ENCODE measurements around the gene ZFP2.
A peak's percentile ranks its signal among the peaks of the same experiment; 100 is the strongest.
"Not testable (repeated sequence)": the region's sequence is repeated elsewhere in the genome, so short reads cannot be mapped to it uniquely, and the experiment has no call there.

ZFP2 gene

DNA sequence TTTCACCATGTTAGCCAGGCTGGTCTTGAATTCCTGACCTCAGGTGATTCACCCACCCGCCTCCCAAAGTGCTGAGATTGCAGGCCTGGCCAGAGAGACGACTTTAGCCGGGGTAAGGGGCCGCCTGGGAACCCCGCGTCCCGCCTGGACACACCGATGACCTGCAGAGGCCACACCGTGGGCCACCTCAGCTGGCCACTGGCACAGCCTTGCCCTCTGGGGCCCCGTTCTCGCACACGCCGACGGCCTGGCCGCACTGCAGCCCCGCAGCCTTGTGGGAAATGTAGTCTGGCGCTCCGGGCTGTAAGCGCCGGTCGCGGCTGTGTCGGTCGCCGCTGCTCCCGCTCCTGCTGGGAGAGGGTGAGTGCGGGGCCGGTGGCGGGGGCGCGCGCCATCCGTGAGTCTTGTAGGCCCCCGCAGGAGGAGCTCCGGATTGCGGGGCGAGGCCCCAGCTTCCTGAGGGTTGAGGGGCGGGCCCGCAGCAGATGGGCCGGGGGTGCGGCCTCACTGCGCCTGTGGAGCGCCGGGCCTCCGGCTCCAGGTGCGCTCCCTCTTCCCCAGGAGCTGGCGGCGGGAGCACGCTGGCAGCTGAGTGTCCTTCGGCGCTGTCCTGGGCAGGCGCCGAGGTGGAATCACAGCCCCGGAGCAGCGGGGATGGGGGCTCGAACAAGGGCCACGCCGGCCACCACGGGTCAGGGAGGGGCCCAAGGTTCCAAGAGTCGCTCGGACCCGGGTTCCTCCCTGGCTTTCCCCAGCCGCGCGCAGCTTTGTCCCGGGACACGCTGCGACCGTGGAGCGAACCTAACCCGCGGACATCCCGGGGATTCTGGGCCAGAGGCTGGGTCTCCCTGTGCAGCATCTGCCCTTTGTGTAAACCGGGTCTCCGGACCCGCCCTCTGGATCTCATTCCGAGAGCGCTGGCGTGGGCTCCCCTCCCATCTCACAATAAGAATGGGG lies at the start of gene ZFP2:
TSS of gene ZFP2 (plus strand) at position 299 of the 957 bp plus-strand sequence. CDS start 35,401 bp downstream, outside the sequence.
- no peak for DNase-seq (ENCODE audit: low read depth in 2 of 2)

DNA sequence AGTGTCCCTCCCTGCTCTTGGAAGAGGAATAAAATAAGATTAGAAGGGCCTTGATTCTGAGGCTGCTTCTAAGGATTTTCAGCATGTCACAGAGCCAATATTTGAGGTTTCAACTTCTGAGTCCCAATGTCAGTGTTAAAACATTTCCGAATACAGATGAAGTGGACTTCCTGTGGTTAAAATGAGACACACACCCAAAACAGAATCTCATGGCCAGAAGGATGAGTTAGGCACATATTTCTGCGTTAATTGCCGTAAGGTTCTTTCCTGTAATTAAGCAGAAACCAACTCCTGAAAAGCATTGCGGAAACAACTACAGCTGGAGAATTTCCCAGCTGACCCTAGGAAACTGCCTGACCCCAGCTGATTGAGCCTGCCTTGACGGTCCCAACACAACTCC lies 46.4 kb upstream of the ZFP2 start:
- DNase-seq (ENCODE audit: low read depth in 2 of 2), result no peak

GRCh38 chr5:178851951-178852350 lies 43.8 kb upstream of the ZFP2 start:
- no peak for DNase-seq (ENCODE audit: low read depth in 2 of 2)

DNA sequence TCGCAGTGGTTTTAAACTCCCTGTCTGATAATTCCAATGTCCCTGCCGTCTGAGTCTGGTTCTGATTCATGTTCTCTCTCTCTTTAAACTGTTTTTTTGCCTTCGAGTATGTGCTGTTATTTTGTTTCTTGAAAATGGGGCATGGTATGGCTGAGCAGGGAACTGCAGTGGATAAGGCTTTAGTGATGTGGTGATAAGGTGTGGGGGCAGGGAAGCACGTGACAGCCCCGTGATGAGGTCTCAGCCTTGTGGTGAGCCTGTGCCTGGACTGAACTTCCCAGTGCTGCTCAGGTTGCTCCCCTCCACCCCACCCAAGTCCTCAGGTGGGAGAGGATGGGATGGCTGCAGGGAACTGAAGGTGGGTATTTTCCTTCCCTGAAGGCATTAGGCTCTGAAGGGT lies 41.4 kb upstream of the ZFP2 start:
- DNase-seq (ENCODE audit: low read depth in 2 of 2), result no peak

DNA sequence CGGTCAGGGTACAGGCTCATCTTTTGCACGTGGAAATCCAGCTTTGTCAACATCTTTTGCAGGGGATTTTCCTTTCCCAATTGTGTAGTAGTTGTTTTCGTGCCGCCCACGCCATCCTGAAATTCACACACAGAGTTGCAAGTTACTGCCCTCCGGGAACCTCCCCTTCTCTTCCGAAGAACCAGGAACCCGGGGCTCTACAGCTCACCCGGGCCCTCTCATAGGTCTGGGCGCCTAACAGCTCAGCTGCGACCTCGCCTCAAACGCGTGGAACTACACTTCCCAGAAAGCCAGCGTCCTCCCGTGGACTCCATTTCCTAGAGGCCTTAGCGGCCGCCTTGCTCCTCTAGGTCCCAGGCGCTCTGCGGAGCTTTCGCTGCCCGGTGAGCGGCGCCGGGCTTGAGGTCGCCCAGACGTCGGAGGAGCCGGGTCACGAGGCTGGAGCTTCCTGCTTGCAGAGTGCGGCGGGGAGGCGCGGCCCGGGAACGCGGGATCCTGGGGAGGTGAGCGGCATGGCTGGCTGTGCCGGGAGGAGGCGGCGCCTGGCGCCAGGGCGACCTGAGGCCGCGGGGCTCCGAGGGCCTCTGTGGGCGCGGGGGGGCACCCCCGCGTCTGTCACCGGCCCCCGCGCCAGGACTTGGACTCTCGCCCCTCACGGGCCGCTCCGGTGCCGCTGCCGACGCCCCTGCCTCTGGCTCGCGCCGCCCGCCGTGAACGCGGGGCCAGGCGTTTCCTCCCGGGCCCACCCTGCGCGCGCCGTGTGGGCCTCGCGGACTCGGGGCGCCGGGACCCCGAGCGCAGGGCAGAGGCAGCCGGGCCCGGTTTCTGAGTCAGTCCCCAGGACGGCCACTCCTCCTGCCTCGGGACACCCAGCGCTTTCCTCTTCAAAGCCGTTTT lies 35.8 kb upstream of the ZFP2 start, which contains the start of gene ZNF354B:
TSS of gene ZNF354B (plus strand) at position 329 of the 897 bp plus-strand sequence. CDS start 1,095 bp downstream, outside the sequence.
- peak; percentile 36 to 51 for DNase-seq (ENCODE audit: low read depth in 2 of 2)

DNA sequence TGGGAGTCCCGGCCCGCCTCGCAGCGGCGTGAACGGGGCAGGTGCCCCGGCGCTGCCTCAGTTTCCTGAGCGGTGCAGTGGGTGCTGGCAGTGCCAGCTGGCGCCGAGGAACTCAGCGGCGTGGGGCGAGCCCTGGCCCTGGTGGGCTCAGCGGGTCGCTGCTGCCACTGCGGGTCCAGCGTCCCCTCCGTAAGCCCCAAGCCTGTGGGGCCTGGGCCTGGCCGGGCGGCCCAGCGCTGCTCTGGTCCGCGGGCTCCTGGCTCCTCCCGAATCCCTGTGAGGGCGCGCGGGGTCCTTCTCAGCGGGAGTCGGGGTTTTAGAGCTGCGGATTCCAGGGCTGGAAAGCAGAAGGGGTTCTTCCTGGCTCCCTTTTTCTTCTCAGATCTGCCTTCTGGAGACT lies 35.1 kb upstream of the ZFP2 start:
- not testable (repeated sequence) for DNase-seq (ENCODE audit: low read depth in 2 of 2)

- DNase-seq (ENCODE audit: low read depth in 2 of 2), result no peak
Observed at GRCh38 chr5:178861627-178862026, 34.1 kb upstream of the ZFP2 start.

DNA sequence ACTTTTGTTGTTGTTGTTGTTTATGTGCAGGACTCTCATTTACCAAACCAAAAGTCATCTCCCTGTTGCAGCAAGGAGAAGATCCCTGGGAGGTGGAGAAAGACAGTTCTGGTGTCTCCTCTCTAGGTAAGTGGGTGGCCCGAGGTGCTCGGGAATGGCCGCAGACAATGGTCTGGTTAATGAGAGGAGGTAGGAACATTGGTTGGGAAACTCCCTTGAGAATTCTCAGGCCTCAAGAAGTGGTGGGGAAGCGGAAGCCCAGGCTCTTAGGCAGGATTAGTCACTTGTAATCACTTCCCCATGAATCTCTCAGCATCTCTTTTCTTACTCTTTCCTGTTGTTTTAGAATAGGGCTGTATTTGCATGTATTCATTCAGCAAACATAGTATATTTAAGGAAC lies 28.8 kb upstream of the ZFP2 start:
- DNase-seq (ENCODE audit: low read depth in 2 of 2), result no peak

- no peak for DNase-seq (ENCODE audit: low read depth in 2 of 2)
Observed at GRCh38 chr5:178869577-178869976, 26.1 kb upstream of the ZFP2 start.

DNA sequence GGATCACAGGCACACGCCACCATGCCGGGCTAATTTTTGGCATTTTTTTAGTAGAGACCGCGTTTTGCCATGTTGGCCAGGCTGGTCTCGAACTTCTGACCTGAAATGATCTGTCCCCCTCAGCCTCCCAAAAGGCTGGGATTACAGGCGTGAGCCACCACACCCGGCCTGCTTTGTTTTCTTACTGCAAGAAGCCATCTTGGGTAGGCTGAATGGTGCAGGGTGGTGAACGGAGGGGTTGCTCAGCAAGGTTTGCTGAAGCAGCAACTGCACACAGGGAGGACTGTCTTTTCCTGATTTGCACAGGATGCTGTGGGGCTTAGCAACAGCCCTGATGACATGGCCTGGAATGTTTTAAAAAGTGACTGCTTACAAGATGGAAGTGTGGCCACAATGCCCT lies 25.3 kb upstream of the ZFP2 start:
- no peak for DNase-seq (ENCODE audit: low read depth in 2 of 2)

GRCh38 chr5:178872302-178872701 lies 23.4 kb upstream of the ZFP2 start:
- DNase-seq (ENCODE audit: low read depth in 2 of 2), result no peak

DNA sequence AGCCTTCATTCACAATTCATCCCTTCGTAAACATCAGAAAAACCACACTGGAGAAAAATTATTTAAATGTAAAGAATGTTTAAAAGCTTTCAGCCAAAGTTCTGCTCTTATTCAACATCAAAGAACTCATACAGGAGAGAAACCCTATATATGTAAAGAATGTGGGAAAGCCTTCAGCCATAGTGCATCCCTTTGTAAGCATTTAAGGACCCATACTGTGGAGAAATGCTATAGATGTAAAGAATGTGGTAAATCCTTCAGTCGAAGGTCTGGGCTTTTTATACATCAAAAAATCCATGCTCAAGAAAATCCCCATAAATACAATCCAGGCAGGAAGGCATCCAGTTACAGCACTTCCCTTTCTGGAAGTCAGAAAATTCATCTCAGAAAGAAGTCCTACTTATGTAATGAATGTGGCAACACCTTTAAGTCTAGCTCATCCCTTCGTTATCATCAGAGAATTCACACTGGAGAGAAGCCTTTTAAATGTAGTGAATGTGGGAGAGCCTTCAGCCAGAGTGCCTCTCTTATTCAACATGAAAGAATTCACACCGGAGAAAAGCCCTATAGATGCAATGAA lies 12.5 kb upstream of the ZFP2 start:
- not testable (repeated sequence) for DNase-seq (ENCODE audit: low read depth in 2 of 2)

DNA sequence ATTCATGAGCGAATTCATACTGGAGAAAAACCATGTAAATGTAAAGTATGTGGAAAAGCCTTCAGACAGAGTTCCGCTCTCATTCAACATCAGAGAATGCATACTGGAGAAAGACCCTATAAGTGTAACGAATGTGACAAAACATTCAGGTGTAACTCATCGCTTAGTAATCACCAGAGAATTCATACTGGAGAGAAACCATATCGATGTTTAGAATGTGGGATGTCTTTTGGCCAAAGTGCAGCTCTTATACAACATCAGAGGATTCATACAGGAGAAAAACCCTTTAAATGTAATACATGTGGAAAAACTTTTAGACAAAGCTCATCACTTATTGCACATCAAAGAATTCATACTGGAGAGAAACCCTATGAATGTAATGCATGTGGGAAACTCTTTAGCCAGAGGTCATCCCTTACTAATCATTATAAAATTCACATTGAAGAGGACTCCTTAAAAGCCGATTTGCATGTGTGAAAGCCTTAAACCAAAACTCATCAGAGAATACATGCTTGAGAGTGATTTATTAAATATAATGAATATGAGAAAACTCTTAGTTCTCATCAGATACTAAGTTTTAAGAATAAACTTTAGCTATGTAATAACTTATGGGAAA lies 11.8 kb upstream of the ZFP2 start:
- no peak for DNase-seq (ENCODE audit: low read depth in 2 of 2)

GRCh38 chr5:178899289-178899688 lies 3.6 kb downstream of the ZFP2 start:
- DNase-seq (ENCODE audit: low read depth in 2 of 2), result no peak

- DNase-seq (ENCODE audit: low read depth in 2 of 2), result no peak
Observed at GRCh38 chr5:178902849-178903248, 7.1 kb downstream of the ZFP2 start.

DNA sequence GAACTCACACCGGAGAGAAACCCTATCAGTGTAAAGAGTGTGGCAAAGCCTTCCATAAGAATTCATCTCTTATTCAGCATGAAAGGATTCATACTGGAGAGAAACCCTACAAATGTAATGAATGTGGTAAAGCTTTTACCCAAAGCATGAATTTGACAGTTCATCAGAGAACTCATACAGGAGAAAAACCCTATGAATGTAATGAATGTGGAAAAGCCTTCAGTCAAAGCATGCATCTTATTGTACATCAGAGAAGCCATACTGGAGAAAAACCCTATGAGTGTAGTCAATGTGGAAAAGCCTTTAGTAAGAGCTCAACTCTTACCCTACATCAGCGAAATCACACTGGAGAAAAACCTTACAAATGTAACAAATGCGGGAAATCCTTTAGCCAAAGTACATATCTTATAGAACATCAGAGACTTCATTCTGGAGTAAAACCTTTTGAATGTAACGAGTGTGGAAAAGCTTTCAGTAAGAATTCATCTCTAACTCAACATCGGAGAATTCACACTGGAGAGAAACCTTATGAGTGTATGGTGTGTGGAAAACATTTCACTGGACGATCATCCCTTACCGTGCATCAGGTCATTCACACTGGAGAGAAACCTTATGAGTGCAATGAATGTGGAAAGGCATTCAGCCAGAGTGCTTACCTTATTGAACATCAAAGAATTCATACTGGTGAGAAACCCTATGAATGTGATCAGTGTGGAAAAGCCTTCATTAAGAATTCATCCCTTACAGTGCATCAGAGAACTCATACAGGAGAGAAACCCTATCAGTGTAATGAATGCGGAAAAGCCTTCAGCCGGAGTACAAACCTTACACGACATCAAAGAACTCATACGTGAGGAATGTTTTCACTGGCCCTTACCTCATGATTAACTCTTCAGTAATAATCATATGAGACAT lies 36.4 kb downstream of the ZFP2 start:
- no peak for DNase-seq (ENCODE audit: low read depth in 2 of 2)

GRCh38 chr5:178940569-178941360 lies 45.1 kb downstream of the ZFP2 start, which contains the start of gene ZNF454:
Gene ZNF454 (plus strand): TSS chr5:178941198. CDS start chr5:178942792, 1,594 bp downstream.
- DNase-seq (ENCODE audit: low read depth in 2 of 2), result no peak

- DNase-seq (ENCODE audit: low read depth in 2 of 2), result no peak
Observed at GRCh38 chr5:178941361-178941760, 45.6 kb downstream of the ZFP2 start.

DNA sequence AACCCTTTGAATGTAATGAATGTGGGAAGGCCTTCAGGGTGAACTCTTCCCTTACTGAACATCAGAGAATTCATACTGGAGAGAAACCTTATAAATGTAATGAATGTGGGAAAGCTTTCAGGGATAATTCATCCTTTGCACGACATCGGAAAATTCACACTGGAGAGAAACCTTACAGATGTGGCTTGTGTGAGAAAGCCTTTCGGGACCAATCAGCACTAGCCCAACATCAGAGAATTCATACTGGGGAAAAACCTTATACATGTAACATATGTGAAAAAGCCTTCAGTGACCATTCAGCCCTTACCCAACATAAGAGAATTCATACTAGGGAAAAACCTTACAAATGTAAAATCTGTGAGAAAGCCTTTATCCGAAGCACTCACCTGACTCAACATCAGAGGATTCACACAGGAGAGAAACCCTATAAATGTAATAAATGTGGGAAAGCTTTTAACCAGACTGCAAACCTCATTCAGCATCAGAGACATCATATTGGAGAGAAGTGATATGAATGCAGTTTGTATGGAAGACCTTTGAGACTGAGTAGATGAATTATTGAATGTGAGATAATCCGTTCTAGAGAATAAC lies 69.8 kb downstream of the ZFP2 start:
- no peak for DNase-seq (ENCODE audit: low read depth in 2 of 2)

Measured in stimulated activated CD4-positive, alpha-beta T cell treated with anti-CD3 and anti-CD28 coated beads, Interleukin-1b, Interleukin-23, amount 100 ng/mL, for 1 hour (primary cell).